Liver (tissue), 3 donors: Measurements from ENCODE around the gene PCSK6.

Experiments
- EGR1 ChIP-seq, 2 donors: IDR thresholded peaks; 2 replicates each; pipeline ENCODE4 v1.6.1; 2016 to 2018; ENCODE audit warnings: antibody characterized with exemption in 2 of 2, low read depth in 2 of 2
- FOXA1 ChIP-seq: IDR thresholded peaks from 2 replicates; pipeline ENCODE4 v1.6.1; 2016; ENCODE audit warnings: antibody characterized with exemption
- GABPA ChIP-seq, 2 donors: IDR thresholded peaks in 1 of 2; conservative IDR thresholded peaks in 1 of 2; 2 replicates each; pipeline ENCODE4 v1.6.1; 2016; ENCODE audit warnings: antibody characterized with exemption in 2 of 2, mild to moderate bottlenecking in 1 of 2, moderate library complexity in 1 of 2
- JUND ChIP-seq, 2 donors: IDR thresholded peaks; 2 replicates each; pipeline ENCODE4 v1.6.1; 2016; ENCODE audit warnings: antibody characterized with exemption in 2 of 2
- MAX ChIP-seq: IDR thresholded peaks from 2 replicates; pipeline ENCODE4 v1.6.1; 2016; ENCODE audit warnings: antibody characterized with exemption
- RAD21 ChIP-seq, 2 donors: IDR thresholded peaks; 2 replicates each; pipeline ENCODE4 v1.6.1; 2016; ENCODE audit warnings: antibody characterized with exemption in 2 of 2, mild to moderate bottlenecking in 2 of 2
- RXRA ChIP-seq, 2 donors: IDR thresholded peaks; 2 replicates each; pipeline ENCODE4 v1.6.1; 2017 to 2018; ENCODE audit warnings: antibody characterized with exemption in 2 of 2, mild to moderate bottlenecking in 1 of 2
- SP1 ChIP-seq: IDR thresholded peaks from 2 replicates; pipeline ENCODE4 v1.6.1; 2018; ENCODE audit warnings: antibody characterized with exemption, mild to moderate bottlenecking
- TAF1 ChIP-seq: conservative IDR thresholded peaks from 2 replicates; pipeline ENCODE4 v1.6.1; 2016; ENCODE audit warnings: antibody characterized with exemption, mild to moderate bottlenecking
- YY1 ChIP-seq: IDR thresholded peaks from 2 replicates; pipeline ENCODE4 v1.6.1; 2016; ENCODE audit warnings: antibody characterized with exemption, mild to moderate bottlenecking
- ZBTB33 ChIP-seq: IDR thresholded peaks from 2 replicates; pipeline ENCODE4 v1.6.1; 2016; ENCODE audit warnings: antibody characterized with exemption
- TF ChIP-seq, protein P1 (sequence below): fragments of 150-350 bp; IDR thresholded peaks from 2 replicates; pipeline ENCODE4 v1.5.1; 2017; ENCODE audit warnings: improper control_type of control experiment, low read depth, low read length; ENCODE audit not compliant: missing input control
- TF ChIP-seq, protein P2 (sequence below): IDR thresholded peaks from 2 replicates; pipeline ENCODE4 v1.6.1; 2016; ENCODE audit warnings: antibody characterized with exemption, mild to moderate bottlenecking
- donor health status: healthy.
- donor health status: healthy.

DNA sequence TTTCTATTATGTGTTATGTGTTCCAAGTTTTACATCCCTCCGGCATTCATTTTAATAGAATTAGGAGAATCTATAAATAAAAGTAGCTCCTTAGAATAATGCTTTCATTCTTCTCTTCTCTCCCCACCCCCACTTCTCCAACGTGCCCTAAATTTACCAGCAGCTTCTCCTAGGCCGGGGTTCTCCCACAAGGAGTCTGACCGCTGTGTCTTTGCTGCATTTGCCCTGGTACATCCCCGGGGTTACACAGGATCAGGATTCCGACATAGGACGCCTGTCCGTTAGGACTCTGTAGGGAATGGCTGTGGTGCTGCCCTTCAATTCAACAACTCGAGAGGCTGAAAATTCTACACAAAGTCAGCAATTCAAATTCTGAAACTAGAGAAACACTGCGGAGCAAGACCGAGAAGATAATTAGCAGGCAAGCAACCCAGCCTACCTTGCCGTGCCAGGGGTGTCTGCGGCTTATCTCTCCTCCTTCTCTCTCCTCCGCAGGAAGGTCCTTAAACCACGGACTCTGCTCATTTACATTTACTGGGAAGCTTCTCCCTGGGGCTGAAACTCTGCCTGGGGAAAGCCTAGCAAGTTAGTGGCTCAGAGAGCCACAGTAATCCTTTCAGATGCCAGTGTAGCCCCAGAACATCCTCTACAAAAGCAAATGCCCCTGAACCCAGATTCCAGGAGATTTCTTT, 18.8 kb downstream of the PCSK6 start:
- TF ChIP-seq, protein P1, sequence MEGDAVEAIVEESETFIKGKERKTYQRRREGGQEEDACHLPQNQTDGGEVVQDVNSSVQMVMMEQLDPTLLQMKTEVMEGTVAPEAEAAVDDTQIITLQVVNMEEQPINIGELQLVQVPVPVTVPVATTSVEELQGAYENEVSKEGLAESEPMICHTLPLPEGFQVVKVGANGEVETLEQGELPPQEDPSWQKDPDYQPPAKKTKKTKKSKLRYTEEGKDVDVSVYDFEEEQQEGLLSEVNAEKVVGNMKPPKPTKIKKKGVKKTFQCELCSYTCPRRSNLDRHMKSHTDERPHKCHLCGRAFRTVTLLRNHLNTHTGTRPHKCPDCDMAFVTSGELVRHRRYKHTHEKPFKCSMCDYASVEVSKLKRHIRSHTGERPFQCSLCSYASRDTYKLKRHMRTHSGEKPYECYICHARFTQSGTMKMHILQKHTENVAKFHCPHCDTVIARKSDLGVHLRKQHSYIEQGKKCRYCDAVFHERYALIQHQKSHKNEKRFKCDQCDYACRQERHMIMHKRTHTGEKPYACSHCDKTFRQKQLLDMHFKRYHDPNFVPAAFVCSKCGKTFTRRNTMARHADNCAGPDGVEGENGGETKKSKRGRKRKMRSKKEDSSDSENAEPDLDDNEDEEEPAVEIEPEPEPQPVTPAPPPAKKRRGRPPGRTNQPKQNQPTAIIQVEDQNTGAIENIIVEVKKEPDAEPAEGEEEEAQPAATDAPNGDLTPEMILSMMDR: no peak
- TF ChIP-seq JUND (IDR thresholded peaks at IDR 0.05) (no peak), GABPA (IDR thresholded peaks at IDR 0.05 in 1 of 2, conservative IDR thresholded peaks at IDR 0.05 in 1 of 2) (no peak), ZBTB33 (no peak), FOXA1 (no peak), EGR1 (IDR thresholded peaks at IDR 0.05; ENCODE audit: low read depth in 2 of 2) (no peak), SP1 (no peak), TAF1 (no peak), YY1 (no peak), RAD21 (IDR thresholded peaks at IDR 0.05) (no peak), MAX (no peak), RXRA (IDR thresholded peaks at IDR 0.05) (no peak)
- TF ChIP-seq, protein P2, sequence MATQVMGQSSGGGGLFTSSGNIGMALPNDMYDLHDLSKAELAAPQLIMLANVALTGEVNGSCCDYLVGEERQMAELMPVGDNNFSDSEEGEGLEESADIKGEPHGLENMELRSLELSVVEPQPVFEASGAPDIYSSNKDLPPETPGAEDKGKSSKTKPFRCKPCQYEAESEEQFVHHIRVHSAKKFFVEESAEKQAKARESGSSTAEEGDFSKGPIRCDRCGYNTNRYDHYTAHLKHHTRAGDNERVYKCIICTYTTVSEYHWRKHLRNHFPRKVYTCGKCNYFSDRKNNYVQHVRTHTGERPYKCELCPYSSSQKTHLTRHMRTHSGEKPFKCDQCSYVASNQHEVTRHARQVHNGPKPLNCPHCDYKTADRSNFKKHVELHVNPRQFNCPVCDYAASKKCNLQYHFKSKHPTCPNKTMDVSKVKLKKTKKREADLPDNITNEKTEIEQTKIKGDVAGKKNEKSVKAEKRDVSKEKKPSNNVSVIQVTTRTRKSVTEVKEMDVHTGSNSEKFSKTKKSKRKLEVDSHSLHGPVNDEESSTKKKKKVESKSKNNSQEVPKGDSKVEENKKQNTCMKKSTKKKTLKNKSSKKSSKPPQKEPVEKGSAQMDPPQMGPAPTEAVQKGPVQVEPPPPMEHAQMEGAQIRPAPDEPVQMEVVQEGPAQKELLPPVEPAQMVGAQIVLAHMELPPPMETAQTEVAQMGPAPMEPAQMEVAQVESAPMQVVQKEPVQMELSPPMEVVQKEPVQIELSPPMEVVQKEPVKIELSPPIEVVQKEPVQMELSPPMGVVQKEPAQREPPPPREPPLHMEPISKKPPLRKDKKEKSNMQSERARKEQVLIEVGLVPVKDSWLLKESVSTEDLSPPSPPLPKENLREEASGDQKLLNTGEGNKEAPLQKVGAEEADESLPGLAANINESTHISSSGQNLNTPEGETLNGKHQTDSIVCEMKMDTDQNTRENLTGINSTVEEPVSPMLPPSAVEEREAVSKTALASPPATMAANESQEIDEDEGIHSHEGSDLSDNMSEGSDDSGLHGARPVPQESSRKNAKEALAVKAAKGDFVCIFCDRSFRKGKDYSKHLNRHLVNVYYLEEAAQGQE: no peak
